IMR-90 (cell line): ENCODE data around the gene PDCD6IP. TPM values are rescaled to one million over a fixed set of nuclear protein-coding genes. Genes with fewer than 3 reads are reported as not detected.
A peak's percentile ranks its signal among the peaks of the same experiment; 100 is the strongest.

Experiments used
- ATAC-seq: fragments of 200-7000 bp; cut with Tn5 transposase; 2 replicates; pipeline ENCODE4 v1.9.1; 2020; ENCODE audit warnings: low read depth, mild to moderate bottlenecking, moderate library complexity
- BruUV-seq: library from RNA; stranded (reverse); fragments of 400-500 nt; replicated peaks from 2 replicates; lab custom pipeline; 2021; lab: Mats Ljungman, UMichigan
- CTCF ChIA-PET: fragments of 300-600 bp; formaldehyde crosslinking; extraction: SDS; loops from one replicate; lab custom pipeline; 2021; ENCODE audit warnings: antibody characterized with exemption; lab: Yijun Ruan, JAX
- POLR2A ChIA-PET: fragments of 300-600 bp; sonication (Branson Sonifier 250); formaldehyde crosslinking; loops from one replicate; lab custom pipeline; 2022; ENCODE audit warnings: antibody characterized with exemption; ENCODE audit not compliant: unreplicated experiment; lab: Charles Lee
- DNase-seq: peaks from one replicate; pipeline ENCODE4 v3.0.0; 2013
- H2AFZ ChIP-seq: replicated peaks from 2 replicates; pipeline ENCODE3; 2013; ENCODE audit warnings: low read length, mild to moderate bottlenecking; ENCODE audit not compliant: poor library complexity
- H2AK5ac ChIP-seq: 2 replicates; pipeline ENCODE4 v1.6.1; 2013; ENCODE audit warnings: low read depth, low read length, inconsistent platforms
- H2AK9ac ChIP-seq: replicated peaks from 2 replicates; pipeline ENCODE3; 2013; ENCODE audit warnings: mild to moderate bottlenecking, low read depth, low read length, moderate library complexity; ENCODE audit not compliant: poor library complexity
- H2BK120ac ChIP-seq: 2 replicates; pipeline ENCODE4 v1.6.1; 2013; ENCODE audit warnings: low read depth, low read length, inconsistent platforms
- H2BK15ac ChIP-seq: 3 replicates; pipeline ENCODE4 v1.6.1; 2013; ENCODE audit warnings: low read depth, low read length, inconsistent platforms
- H2BK20ac ChIP-seq: 2 replicates; pipeline ENCODE4 v1.6.1; 2013; ENCODE audit warnings: low read depth, mild to moderate bottlenecking, inconsistent platforms, low read length, moderate library complexity
- H2BK5ac ChIP-seq: 2 replicates; pipeline ENCODE4 v1.6.1; 2013; ENCODE audit warnings: mild to moderate bottlenecking, low read depth, low read length, inconsistent platforms; ENCODE audit not compliant: poor library complexity, severe bottlenecking
- H3K14ac ChIP-seq: replicated peaks from 2 replicates; pipeline ENCODE4 v1.6.1; 2013; ENCODE audit warnings: low read depth, low read length, inconsistent platforms
- H3K18ac ChIP-seq: 2 replicates; pipeline ENCODE4 v1.6.1; 2013; ENCODE audit warnings: low read depth, low read length, control low read depth
- H3K23ac ChIP-seq: 2 replicates; pipeline ENCODE4 v1.6.1; 2013; ENCODE audit warnings: low read depth, low read length, inconsistent platforms
- H3K27ac ChIP-seq: 2 replicates; pipeline ENCODE4 v1.5.1; 2013; ENCODE audit warnings: mild to moderate bottlenecking, control low read depth, low read length; ENCODE audit not compliant: insufficient read depth
- H3K27me3 ChIP-seq: 2 replicates; pipeline ENCODE4 v1.6.1; 2013; ENCODE audit warnings: low read length; ENCODE audit not compliant: control insufficient read depth, insufficient read depth
- H3K36me3 ChIP-seq: 2 replicates; pipeline ENCODE4 v1.6.1; 2013; ENCODE audit warnings: low read length, mixed read lengths; ENCODE audit not compliant: control insufficient read depth, insufficient read depth
- H3K4ac ChIP-seq: 2 replicates; pipeline ENCODE4 v1.6.1; 2013; ENCODE audit warnings: low read depth, low read length, inconsistent platforms
- H3K4me1 ChIP-seq: 2 replicates; pipeline ENCODE4 v1.6.1; 2013; ENCODE audit warnings: low read length, mixed read lengths; ENCODE audit not compliant: control insufficient read depth, insufficient read depth
- H3K4me2 ChIP-seq: 2 replicates; pipeline ENCODE4 v1.6.1; 2013; ENCODE audit warnings: low read depth, mild to moderate bottlenecking, control low read depth, low read length, moderate library complexity
- H3K4me3 ChIP-seq: 2 replicates; pipeline ENCODE4 v1.5.1; 2013; ENCODE audit warnings: low read depth, mild to moderate bottlenecking, control low read depth, low read length, moderate library complexity; ENCODE audit not compliant: insufficient read depth
- H3K56ac ChIP-seq: 2 replicates; pipeline ENCODE4 v1.6.1; 2013; ENCODE audit warnings: low read length, inconsistent platforms; ENCODE audit not compliant: insufficient read depth; ENCODE audit errors: extremely low read depth
- H3K79me1 ChIP-seq, 2 experiments: 2 replicates each; pipeline ENCODE4 v1.6.1; 2013; ENCODE audit warnings: low read length in 2 of 2, inconsistent platforms in 1 of 2, low read depth in 1 of 2
- H3K9ac ChIP-seq: 2 replicates; pipeline ENCODE4 v1.6.1; 2013; ENCODE audit warnings: low read depth, low read length, control low read depth
- H3K9me1 ChIP-seq: 2 replicates; pipeline ENCODE4 v1.6.1; 2013; ENCODE audit warnings: low read length, inconsistent platforms; ENCODE audit not compliant: insufficient read depth
- H3K9me3 ChIP-seq: 2 replicates; pipeline ENCODE4 v1.6.1; 2013; ENCODE audit warnings: low read length; ENCODE audit not compliant: control insufficient read depth, insufficient read depth
- H4K20me1 ChIP-seq: 2 replicates; pipeline ENCODE4 v1.6.1; 2013; ENCODE audit warnings: low read length, inconsistent platforms; ENCODE audit not compliant: insufficient read depth
- H4K5ac ChIP-seq: 2 replicates; pipeline ENCODE4 v1.6.1; 2013; ENCODE audit warnings: mild to moderate bottlenecking, low read depth, low read length, control low read depth
- H4K8ac ChIP-seq, 2 experiments: 2 replicates each; pipeline ENCODE4 v1.6.1; 2013; ENCODE audit warnings: low read depth in 2 of 2, low read length in 2 of 2, control low read depth in 1 of 2, inconsistent platforms in 1 of 2
- H4K91ac ChIP-seq: 2 replicates; pipeline ENCODE4 v1.6.1; 2013; ENCODE audit warnings: low read depth, low read length, inconsistent platforms; ENCODE audit not compliant: insufficient read depth
- CEBPB ChIP-seq: IDR thresholded peaks from 2 replicates; pipeline ENCODE4 v1.6.1; 2012; ENCODE audit warnings: low read depth, low read length, improper control_type of control experiment
- CTCF ChIP-seq: conservative IDR thresholded peaks from 2 replicates; pipeline ENCODE4 v1.5.1; 2012; ENCODE audit warnings: mild to moderate bottlenecking, low read depth, low read length, improper control_type of control experiment
- ELK1 ChIP-seq: fragments of 150-350 bp; IDR thresholded peaks from 2 replicates; pipeline ENCODE4 v1.6.1; 2016; ENCODE audit warnings: low read depth, mild to moderate bottlenecking, low read length, moderate library complexity, borderline replicate concordance
- FOS ChIP-seq: fragments of 150-350 bp; IDR thresholded peaks from 2 replicates; pipeline ENCODE4 v1.6.1; 2016; ENCODE audit warnings: low read depth, low read length
- MAFK ChIP-seq: IDR thresholded peaks from 2 replicates; pipeline ENCODE4 v1.6.1; 2012; ENCODE audit warnings: low read depth, low read length, improper control_type of control experiment
- MAZ ChIP-seq: IDR thresholded peaks from 2 replicates; pipeline ENCODE4 v1.6.1; 2012; ENCODE audit warnings: low read depth, mild to moderate bottlenecking, low read length, improper control_type of control experiment, moderate library complexity, borderline replicate concordance
- MXI1 ChIP-seq: IDR thresholded peaks from 2 replicates; pipeline ENCODE4 v1.6.1; 2012; ENCODE audit warnings: low read depth, mild to moderate bottlenecking, low read length, moderate library complexity, borderline replicate concordance
- NFE2L2 ChIP-seq: fragments of 150-350 bp; IDR thresholded peaks from 2 replicates; pipeline ENCODE4 v1.6.1; 2016; ENCODE audit warnings: low read depth, mild to moderate bottlenecking, low read length
- POLR2A ChIP-seq: IDR thresholded peaks from 2 replicates; pipeline ENCODE4 v1.6.1; 2012; ENCODE audit warnings: mild to moderate bottlenecking, low read depth, low read length
- RAD21 ChIP-seq: IDR thresholded peaks from 2 replicates; pipeline ENCODE4 v1.6.1; 2012; ENCODE audit warnings: low read length, improper control_type of control experiment
- RCOR1 ChIP-seq: IDR thresholded peaks from 2 replicates; pipeline ENCODE4 v1.6.1; 2012; ENCODE audit warnings: mild to moderate bottlenecking, low read length, improper control_type of control experiment; ENCODE audit not compliant: insufficient replicate concordance
- RFX5 ChIP-seq: IDR thresholded peaks from 2 replicates; pipeline ENCODE4 v1.8.0; 2012; ENCODE audit warnings: low read depth, mild to moderate bottlenecking, low read length, moderate library complexity
- SMC3 ChIP-seq: fragments of 150-350 bp; IDR thresholded peaks from 2 replicates; pipeline ENCODE4 v1.6.1; 2016; ENCODE audit warnings: low read depth, mild to moderate bottlenecking, antibody characterized with exemption, low read length, moderate library complexity
- USF2 ChIP-seq: fragments of 150-350 bp; IDR thresholded peaks from 2 replicates; pipeline ENCODE4 v1.6.1; 2017; ENCODE audit warnings: mild to moderate bottlenecking, antibody characterized with exemption, low read length, low read depth
- WGBS, 2 experiments: methylation state at CpG; one replicate each; pipeline versions ENCODE4 v1.1.5 to v1.1.7; 2013; ENCODE audit warnings: missing lambda C conversion rate in 2 of 2; ENCODE audit not compliant: insufficient read length in 1 of 2; ENCODE audit errors: extremely low coverage in 2 of 2; 5-methylcytosine and 5-hydroxymethylcytosine counted together
- dilution Hi-C: fragments of 300-500 bp; cut with HindIII; formaldehyde crosslinking; loops from one replicate; pipeline ENCODE4 v1.14.3; 2018; ENCODE audit warnings: low sequenced_read_pairs; ENCODE audit not compliant: unreplicated experiment
- in situ Hi-C: fragments of 300-500 bp; cut with MboI; formaldehyde crosslinking; loops from 3 replicates; pipeline ENCODE4 v1.14.3; 2019; ENCODE audit warnings: low sequenced_read_pairs, inconsistent platforms, mixed read lengths
- intact Hi-C: fragments of 100-400 bp; cut with micrococcal nuclease; formaldehyde crosslinking; loops from 2 replicates; pipeline ENCODE4 v1.10.0; 2022
- polyA plus RNA-seq, 3 experiments: library from polyadenylated mRNA; depleted of rRNA; stranded (reverse); fragments of >200 nt; gene quantifications; 2 replicates each; pipeline ENCODE4 v1.2.3, GENCODE V29; 2012; ENCODE audit warnings: low replicate concordance in 1 of 3
- total RNA-seq: library from RNA; depleted of rRNA; stranded (reverse); fragments of >200 nt; gene quantifications from 2 replicates; pipeline ENCODE4 v1.2.3, GENCODE V29; 2012

The PDCD6IP gene
- total and polyA plus RNA-seq, 2 of the 4 experiments (the other 2 are of a cell fraction): 68.1 to 78.3 TPM

- POLR2A ChIA-PET: interaction anchor here (0.6 kb wide), 2 partner anchors 49 to 71 kb away, joined by 3 to 4 read pairs; no protein-coding TSS in a partner anchor
- Histone ChIP-seq H2AFZ (peak overlapping the region; percentile 79), H2BK15ac (peak overlapping the region; percentile 4; the same call in 1 of the 3 replicates), H4K20me1 (no peaks in the 10 kb centered on the region), H3K23ac (no peak overlapping the region), H3K4me1 (peaks cover 2% of the 10 kb centered on the region), H3K27me3 (no peaks in the 10 kb centered on the region), H3K14ac (peak overlapping the region; percentile 3; the same call in 1 of the 2 replicates), H4K5ac (no peak overlapping the region), H3K4ac (no peak overlapping the region), H2BK5ac (no peak overlapping the region), H3K56ac (no peak overlapping the region), H3K4me3 (no peak overlapping the region), H3K9me1 (peaks cover 1% of the 10 kb centered on the region; the same call in 1 of the 2 replicates), H4K8ac (0 out of 4 replicates have a peak overlapping the region, but pooled peaks of 1 of the 2 experiments have one; percentile 48), H2BK20ac (no peak overlapping the region), H3K9ac (no peak overlapping the region), H3K27ac (no peak overlapping the region), H2BK120ac (no peak overlapping the region), H2AK5ac (no peak overlapping the region), H3K18ac (no peak overlapping the region), H4K91ac (no peak overlapping the region), H3K79me1 (no peaks in the 10 kb centered on the region), H3K36me3 (no peaks in the 10 kb centered on the region), H2AK9ac (no peak overlapping the region), H3K4me2 (peak overlapping the region; percentile 80; the same call in 1 of the 2 replicates), H3K9me3 (no peaks in the 10 kb centered on the region)
- dilution Hi-C loops (no loop called here), intact Hi-C loops (loop anchor here (1.0 to 10.0 kb wide), 4 partner anchors 150 to 840 kb away; no protein-coding TSS in a partner anchor), in situ Hi-C loops (loop anchor here (5.0 to 25.0 kb wide), 3 partner anchors 149 to 824 kb away; partner anchors contain the start of gene CCR4)
- ATAC-seq: peak; percentile 44
- CTCF ChIA-PET: interaction anchor here (0.5 to 1.8 kb wide), 16 partner anchors 8 to 1027 kb away, joined by 3 to 12 read pairs (median 3); partner anchors contain the start of gene PDCD6IP
- no peak for DNase-seq
- WGBS, 2 experiments: no CpG with 5 or more reads among the region's 7 CpGs
- BruUV-seq: no TSS peak
- TF ChIP-seq NFE2L2 (no peak), MXI1 (no peak), RFX5 (no peak), MAZ (no peak), USF2 (no peak), CTCF (no peak), POLR2A (no peak), ELK1 (no peak), MAFK (no peak), CEBPB (no peak), SMC3 (no peak), RAD21 (no peak), RCOR1 (no peak), FOS (no peak)
Observed at GRCh38 chr3:33786565-33787327, 11.7 kb upstream of the PDCD6IP start.
